ENCODE results near the gene GID8.

The GID8 gene

DNA sequence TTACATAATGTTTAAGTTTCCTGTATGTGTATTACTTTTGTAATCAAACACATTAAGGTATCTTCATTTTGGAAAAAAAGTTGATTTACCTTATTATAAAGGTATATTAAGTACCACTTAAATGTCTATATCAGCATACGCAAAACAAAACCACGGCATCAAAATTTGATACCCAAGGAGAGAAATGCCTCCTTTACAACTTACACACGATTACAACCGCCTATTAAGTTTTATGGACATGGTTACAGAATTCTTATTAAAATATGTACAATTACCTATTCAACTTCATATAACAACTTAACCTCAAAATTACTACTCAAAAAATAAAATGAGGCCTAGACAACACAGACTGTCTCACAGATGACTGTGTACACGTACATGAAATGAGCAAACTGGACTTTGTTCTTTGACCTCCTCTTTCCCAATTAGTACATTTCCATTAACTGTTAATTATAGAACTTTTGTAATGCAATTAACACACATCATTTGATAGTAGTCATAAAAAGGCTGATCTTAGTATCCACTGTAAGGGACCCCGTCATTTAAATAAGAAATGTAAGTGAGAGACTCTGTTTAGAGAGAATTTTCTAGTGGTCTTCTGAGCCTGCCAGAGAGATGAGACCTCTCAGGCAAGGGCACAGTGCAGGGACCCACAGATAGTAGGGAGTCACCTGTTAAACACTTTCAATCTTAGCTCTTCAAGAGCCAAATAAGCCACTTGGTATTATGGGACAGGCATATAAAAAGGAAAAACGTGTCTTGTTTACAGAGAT is 14.1 kb upstream of the GID8 start:
- H3K27me3 Mint-ChIP-seq (ENCODE audit: low read depth), result no peaks in the 10 kb centered on the region
- no peaks in the 10 kb centered on the region for H3K9me3 Mint-ChIP-seq

DNA sequence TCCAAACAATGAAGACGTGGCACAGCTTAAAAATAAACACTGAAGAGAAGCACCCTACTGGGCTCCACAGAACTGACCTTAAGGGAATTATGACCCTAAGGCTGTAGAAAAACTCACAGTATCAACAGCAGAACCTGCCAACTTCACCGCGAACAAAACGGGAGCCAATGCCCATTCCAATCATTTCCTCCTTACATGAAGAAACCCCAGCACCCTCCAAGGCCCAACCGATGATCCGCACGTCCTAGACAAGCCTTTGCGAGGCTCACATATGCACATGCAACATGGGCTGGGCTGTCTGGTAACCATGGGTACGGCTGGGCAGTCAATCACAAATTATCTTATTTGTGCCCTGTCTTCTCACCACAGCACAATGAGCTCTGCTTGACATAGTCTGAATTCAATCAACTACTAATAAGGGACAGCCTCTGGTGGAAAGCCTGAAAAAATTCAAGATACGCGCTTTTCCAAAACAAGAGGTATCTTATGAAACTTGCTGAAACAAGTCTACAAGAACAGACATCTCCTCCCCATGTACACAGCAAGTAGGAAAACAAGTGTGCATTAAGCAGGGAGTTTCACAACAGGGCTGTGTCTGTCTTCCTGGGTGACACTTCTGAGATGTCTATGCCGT is 13.4 kb upstream of the GID8 start:
- Mint-ChIP-seq H3K36me3 (ENCODE audit: low read depth) (peaks cover 9% of the 10 kb centered on the region), H3K27ac (peak overlapping the region; percentile 92), H3K27me3 (ENCODE audit: low read depth) (no peaks in the 10 kb centered on the region), H3K9me3 (no peaks in the 10 kb centered on the region), H3K4me3 (peak overlapping the region; percentile 93), H3K4me1 (ENCODE audit: low read depth) (peaks cover 56% of the 10 kb centered on the region)

More for the DNA sequence above, 14.1 kb upstream of the GID8 start:
- H3K27ac Mint-ChIP-seq, result peak overlapping the region; percentile 92
- H3K4me3 Mint-ChIP-seq, result peak overlapping the region; percentile 93
- H3K4me1 Mint-ChIP-seq (ENCODE audit: low read depth), result peaks cover 61% of the 10 kb centered on the region
- peaks cover 9% of the 10 kb centered on the region for H3K36me3 Mint-ChIP-seq (ENCODE audit: low read depth)

DNA sequence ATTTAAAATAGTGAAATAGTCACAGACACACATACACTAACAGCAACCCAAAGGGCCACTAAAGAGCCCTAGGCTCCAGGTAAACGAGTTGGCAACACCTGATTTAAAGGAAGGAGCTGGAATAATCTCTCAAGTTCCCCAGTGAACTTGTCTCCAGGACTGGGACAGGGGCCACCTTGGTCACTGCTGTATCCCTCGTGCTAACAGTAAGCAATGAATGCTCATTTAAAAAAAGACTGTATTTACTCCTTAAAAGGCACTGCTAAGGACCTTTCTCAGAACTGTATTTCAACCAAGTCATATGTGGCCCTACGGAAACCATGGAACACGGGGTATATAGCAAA is 12.9 kb upstream of the GID8 start:
- H3K4me1 Mint-ChIP-seq (ENCODE audit: low read depth), result peaks cover 55% of the 10 kb centered on the region
- peak overlapping the region; percentile 93 for H3K4me3 Mint-ChIP-seq
- H3K27me3 Mint-ChIP-seq (ENCODE audit: low read depth), result no peaks in the 10 kb centered on the region
- H3K9me3 Mint-ChIP-seq, result no peaks in the 10 kb centered on the region
- peak overlapping the region; percentile 92 for H3K27ac Mint-ChIP-seq
- peaks cover 9% of the 10 kb centered on the region for H3K36me3 Mint-ChIP-seq (ENCODE audit: low read depth)

DNA sequence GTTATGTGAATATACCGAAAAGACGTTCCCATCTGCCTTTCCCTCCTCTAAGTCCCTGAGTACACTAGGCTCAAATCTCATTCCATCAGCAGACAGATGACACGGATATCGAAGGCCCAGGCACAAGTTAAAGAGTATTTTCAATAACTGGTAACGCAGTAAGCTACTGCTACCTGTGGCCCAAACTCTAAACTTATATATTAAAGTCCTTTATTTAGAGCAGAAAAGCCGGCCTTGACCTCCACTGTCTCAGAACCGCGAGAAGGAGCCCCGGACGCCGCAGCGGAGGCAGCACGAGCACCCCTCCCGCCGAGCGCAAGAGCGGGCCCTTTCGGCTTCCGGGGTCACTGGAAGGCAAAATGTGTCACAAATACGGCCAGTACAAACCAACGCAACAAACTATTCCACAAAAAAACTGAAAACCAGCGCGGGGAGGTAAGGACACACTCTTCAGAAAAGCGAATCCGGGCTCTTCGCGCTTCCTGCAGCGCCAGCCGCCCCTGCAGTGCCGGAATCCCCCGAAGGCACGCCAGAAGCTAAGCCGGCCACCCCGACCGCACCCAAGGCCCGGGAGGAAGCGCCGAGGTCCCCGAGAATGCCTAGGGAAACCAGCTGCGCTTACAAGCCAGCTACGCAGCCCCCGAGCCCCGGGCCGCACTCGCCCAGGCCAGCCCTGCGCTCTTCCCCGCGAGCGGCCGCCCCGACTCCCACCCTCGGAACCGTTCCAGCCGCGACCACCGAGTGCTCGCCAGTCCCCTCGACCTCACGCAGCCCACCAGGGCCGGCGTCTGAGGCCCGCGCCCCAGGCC is 12.3 kb upstream of the GID8 start:
- H3K4me3 Mint-ChIP-seq, result peak overlapping the region; percentile 93
- H3K36me3 Mint-ChIP-seq (ENCODE audit: low read depth), result peaks cover 7% of the 10 kb centered on the region
- no peaks in the 10 kb centered on the region for H3K27me3 Mint-ChIP-seq (ENCODE audit: low read depth)
- peaks cover 55% of the 10 kb centered on the region for H3K4me1 Mint-ChIP-seq (ENCODE audit: low read depth)
- H3K27ac Mint-ChIP-seq, result peak overlapping the region; percentile 92
- no peaks in the 10 kb centered on the region for H3K9me3 Mint-ChIP-seq

DNA sequence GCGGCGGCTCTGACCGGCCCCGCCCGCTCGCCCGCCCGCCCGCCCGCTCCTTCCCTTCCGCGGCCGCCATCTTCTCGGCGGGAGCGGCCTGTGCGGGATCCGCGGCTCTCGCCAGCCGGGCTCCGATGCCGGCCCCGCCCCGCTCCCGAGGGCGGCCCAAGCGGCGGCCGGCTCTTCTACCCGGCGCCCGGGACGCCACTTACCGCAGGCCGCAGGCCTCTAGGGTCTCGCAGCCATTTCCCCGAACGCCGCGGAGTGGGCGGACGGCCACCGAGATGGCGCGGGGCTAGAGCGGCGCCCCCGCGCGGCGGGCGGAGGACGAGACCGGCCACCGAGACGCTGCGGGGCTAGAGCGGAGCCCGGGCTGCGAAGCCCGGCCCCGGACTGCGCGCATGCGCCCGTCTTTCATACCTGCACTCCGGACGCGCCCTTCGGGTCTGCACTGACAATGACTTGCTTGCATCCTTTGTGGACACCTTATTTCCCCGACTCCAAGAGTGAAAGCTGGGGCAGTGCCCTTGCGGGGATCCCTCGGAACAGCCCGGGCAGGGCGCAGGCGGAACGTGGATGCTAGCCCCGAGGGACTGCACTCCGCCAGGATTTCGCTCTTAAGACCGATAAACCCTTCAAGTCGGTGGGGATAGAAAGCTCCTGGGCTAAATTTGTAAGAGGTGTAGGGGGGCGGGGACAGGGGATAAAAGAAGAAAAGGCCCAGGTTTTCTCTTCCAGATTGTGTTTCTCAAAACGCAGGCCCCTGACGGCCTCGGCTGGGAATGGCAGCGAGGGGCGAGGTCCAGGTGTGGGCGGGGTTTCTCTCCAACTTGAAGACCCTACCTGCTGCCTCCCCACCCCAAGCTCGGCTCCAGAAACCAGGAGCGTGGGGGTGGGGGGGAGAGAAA is 11.5 kb upstream of the GID8 start, which contains the start of gene DIDO1:
TSS of gene DIDO1 (minus strand) at position 277 of the 899 bp plus-strand sequence.
- Mint-ChIP-seq H3K4me1 (ENCODE audit: low read depth) (peaks cover 53% of the 10 kb centered on the region), H3K27ac (peak within 1 kb of the TSS; percentile 92), H3K36me3 (ENCODE audit: low read depth) (peaks cover 6% of the 10 kb centered on the region), H3K9me3 (no peaks in the 10 kb centered on the region), H3K27me3 (ENCODE audit: low read depth) (no peaks in the 10 kb centered on the region), H3K4me3 (peak within 1 kb of the TSS; percentile 93)

DNA sequence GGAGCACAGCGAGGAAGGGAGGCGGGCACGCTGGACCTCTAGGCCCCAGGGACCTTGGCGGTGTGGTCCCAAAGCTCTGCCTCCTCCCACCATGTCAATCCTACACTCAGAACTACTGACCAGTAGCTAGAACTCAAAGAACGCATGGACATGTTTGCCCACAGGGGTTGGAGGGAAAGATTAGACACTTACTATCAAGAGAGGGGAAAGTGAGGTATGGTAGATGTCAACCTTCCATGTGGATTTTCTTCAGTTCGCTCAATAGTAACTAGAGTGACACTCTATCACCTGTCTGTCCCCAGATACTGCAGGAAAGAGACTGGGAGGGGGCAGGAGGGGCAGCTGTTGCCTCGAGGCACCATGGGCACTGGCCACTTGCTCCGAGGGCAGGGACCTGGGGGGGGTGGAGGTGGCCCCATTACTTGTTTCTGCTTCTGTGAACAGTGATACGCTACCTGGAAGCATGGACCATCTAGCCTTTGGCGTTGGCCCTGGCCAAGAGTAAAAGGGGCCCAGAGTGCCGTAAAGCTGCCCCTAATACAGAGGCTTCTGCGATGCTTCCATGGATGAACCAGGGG is 10.7 kb upstream of the GID8 start:
- Mint-ChIP-seq H3K4me1 (ENCODE audit: low read depth) (peaks cover 51% of the 10 kb centered on the region), H3K27me3 (ENCODE audit: low read depth) (no peaks in the 10 kb centered on the region), H3K9me3 (no peaks in the 10 kb centered on the region), H3K36me3 (ENCODE audit: low read depth) (peaks cover 6% of the 10 kb centered on the region), H3K27ac (peak overlapping the region; percentile 88), H3K4me3 (peak overlapping the region; percentile 93)

DNA sequence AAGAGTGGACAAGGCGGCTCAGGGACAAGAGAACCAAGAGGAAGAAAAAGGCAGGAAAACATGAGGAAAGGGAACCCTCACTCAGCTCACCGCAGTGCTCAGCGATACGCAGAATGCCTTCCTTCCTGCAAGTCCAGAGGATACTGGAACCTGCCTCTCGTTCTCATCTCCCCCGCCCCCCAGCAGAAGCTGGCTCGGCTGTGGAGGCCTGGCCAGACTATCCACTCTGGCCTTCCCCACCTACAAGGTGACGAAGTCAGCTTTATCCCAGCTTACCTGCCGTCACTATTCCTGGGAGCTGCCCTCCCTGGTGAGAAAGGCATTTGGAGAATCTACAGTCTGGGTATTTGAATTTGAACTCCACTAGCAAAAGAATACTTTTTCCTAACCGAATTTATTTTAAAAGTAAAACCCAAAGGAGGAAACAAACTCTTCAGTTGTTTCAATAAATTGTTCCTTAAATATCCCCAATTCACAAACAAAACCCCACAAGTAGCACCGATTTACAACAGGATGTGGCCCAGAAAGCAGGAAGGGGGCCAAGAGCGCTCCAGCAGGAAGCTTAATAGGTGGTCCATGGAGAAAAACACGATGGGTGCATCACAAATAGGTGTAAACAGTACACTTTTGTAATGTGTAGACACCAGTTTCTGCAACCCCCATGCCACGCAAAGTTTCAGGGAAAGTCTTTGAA is 9.6 kb upstream of the GID8 start:
- Mint-ChIP-seq H3K4me1 (ENCODE audit: low read depth) (peaks cover 49% of the 10 kb centered on the region), H3K27me3 (ENCODE audit: low read depth) (no peaks in the 10 kb centered on the region), H3K27ac (peak overlapping the region; percentile 84), H3K36me3 (ENCODE audit: low read depth) (peaks cover 5% of the 10 kb centered on the region), H3K9me3 (no peaks in the 10 kb centered on the region), H3K4me3 (peak overlapping the region; percentile 90)

DNA sequence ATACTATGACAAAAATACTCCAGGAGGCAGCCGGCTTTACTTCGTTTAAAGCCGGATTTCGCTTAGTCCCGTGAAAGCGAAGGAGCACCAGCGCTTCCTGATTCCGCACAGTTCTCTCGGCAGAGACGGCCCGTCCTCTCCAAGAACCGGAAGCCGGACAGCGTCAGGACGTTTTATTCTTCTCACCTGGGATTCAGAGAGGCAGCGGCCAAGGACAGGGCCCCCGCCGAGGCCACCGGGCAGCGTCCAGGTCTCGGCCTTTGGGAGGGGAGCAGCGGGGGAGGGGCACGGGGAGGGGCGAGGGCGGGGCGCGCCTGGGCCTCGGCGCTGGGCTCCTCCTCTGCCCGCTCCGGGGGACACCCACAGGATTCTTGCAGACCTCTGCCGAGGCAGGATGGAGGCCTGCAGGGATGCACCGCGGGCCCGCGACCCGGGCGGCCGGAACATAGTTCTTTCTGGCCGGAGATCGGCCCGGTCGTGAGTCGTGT is 8.9 kb upstream of the GID8 start:
- Mint-ChIP-seq H3K36me3 (ENCODE audit: low read depth) (peaks cover 6% of the 10 kb centered on the region), H3K4me1 (ENCODE audit: low read depth) (peaks cover 46% of the 10 kb centered on the region), H3K4me3 (peak overlapping the region; percentile 90), H3K27ac (peak overlapping the region; percentile 84), H3K9me3 (no peaks in the 10 kb centered on the region), H3K27me3 (ENCODE audit: low read depth) (no peaks in the 10 kb centered on the region)

DNA sequence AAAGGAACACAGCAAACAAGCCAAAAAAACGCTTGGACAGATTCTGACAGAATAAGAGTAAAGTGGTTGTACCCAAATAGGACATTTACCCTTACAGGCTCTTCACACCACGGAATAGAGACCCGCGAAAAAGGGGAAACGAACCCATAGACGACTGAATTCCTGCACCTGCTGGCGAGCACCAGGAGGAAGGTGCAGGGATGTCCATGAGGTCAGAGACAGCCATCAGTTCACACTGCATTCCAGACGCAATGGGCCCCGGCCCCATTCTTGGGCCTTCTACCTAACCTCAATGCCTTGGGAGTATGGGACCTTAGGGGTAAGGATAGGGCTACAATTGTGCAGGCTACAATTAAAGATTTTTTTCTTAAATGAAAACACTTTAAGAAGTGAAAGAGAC is 6.5 kb upstream of the GID8 start:
- Mint-ChIP-seq H3K4me3 (no peak overlapping the region), H3K4me1 (ENCODE audit: low read depth) (peaks cover 34% of the 10 kb centered on the region), H3K9me3 (no peaks in the 10 kb centered on the region), H3K27me3 (ENCODE audit: low read depth) (no peaks in the 10 kb centered on the region), H3K27ac (no peak overlapping the region), H3K36me3 (ENCODE audit: low read depth) (peaks cover 6% of the 10 kb centered on the region)

DNA sequence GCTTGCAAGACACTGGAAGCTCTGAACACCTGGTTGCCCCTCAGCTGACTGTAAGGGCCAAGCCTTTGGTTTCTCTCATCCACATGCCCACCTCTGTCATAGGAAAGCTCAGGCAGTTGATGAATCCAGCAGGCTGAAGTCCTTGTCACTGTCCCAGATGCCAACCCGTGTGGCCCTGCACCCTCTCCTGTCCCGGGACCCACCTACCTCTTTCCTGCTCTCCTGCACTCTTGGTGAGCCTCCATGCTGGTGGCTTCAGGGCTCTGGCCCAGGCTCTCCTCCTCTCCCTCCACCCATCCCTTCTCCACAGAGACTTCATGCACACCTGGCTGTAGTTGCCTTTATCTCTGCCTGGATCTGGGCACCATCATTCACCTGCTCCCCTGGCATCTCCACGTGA is 4.0 kb upstream of the GID8 start:
- no peak overlapping the region for H3K27ac Mint-ChIP-seq
- no peaks in the 10 kb centered on the region for H3K27me3 Mint-ChIP-seq (ENCODE audit: low read depth)
- no peaks in the 10 kb centered on the region for H3K9me3 Mint-ChIP-seq
- peaks cover 13% of the 10 kb centered on the region for H3K36me3 Mint-ChIP-seq (ENCODE audit: low read depth)
- H3K4me3 Mint-ChIP-seq, result no peak overlapping the region
- H3K4me1 Mint-ChIP-seq (ENCODE audit: low read depth), result peaks cover 20% of the 10 kb centered on the region

DNA sequence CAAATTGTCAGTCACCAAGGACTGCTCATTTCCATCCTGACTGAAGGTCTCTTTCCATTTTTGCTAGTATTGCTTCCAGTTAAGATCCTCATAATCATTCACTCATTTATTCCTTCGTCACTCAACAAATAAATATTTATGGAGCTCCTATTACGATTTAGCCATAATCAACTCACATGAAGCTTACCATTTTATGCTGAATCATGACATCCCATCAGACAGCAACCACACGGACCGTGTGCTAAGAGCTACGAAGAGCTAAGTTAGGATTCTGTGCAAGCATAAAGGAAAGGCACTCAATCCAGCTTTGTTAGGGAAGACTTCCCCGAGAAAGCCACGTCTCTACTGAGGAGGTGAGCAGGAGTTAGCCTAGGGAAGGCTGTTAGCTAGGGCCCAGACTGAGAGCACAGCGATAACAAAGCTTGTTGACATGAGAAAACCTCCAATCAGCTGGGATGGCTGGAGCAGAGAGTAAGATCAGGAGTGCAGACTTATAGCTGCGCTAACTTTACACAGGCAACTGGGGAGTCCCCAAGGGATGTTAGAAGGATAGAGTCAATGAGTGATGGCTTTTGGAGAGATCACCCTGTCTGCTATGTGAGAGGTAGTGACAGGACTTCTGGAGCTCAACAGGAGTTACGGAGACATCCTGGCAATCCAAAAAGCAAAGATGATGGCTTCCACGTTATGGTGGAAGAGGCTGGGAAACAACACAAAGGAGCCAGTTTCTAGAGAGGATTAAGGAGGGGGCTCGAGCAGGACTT is 2.6 kb upstream of the GID8 start:
- Mint-ChIP-seq H3K4me1 (ENCODE audit: low read depth) (peaks cover 20% of the 10 kb centered on the region), H3K4me3 (no peak overlapping the region)

DNA sequence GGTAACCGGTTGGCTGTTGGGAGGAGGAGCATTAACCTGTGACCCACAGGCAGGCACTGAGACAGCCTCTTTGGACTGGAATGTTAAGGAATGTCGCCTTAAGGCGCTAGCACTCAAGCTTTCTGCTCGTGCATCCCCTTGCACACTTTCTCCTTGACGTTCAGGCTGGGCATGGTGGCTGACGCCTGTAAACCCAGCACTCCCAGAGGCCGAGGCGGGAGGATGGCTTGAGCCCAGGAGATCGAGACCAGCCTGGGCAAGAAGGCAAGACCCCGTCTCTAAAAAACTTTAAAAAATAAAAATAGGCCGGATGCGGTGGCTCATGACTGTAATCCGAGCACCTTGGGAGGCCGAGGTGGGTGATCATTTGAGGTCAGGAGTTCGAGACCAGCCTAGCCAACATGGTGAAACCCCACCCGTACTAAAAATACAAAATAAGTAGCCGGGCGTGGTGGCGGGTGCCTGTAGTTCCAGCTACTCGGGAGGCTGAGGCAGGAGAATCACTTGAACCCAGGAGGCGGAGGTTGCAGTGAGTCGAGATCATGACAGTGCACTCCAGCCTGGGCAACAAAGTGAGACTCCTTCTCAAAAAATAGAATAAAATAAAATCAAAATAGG is 1.9 kb upstream of the GID8 start:
- no peak overlapping the region for H3K27ac Mint-ChIP-seq
- H3K9me3 Mint-ChIP-seq, result no peaks in the 10 kb centered on the region
- peaks cover 13% of the 10 kb centered on the region for H3K36me3 Mint-ChIP-seq (ENCODE audit: low read depth)

More for the DNA sequence above, 2.6 kb upstream of the GID8 start:
- Mint-ChIP-seq H3K27me3 (ENCODE audit: low read depth) (no peaks in the 10 kb centered on the region), H3K9me3 (no peaks in the 10 kb centered on the region), H3K27ac (no peak overlapping the region), H3K36me3 (ENCODE audit: low read depth) (peaks cover 13% of the 10 kb centered on the region)

More for the DNA sequence above, 1.9 kb upstream of the GID8 start:
- Mint-ChIP-seq H3K4me1 (ENCODE audit: low read depth) (peaks cover 18% of the 10 kb centered on the region), H3K27me3 (ENCODE audit: low read depth) (no peaks in the 10 kb centered on the region), H3K4me3 (peak overlapping the region; percentile 15)

Data from T-helper 1 cell treated with Interleukin-12 subunit alpha and Interleukin-12 subunit beta and Interleukin-4 antibody, amounts not matched to agents 30 μg/mL and 1 μg/mL, for 36 hours (primary cell).